OCI-LY7 (cell line): ENCODE measurements around the gene PARP6.

ENCODE experiments used
- CTCF ChIP-seq: fragments of 200-600 bp; sonication (generic); conservative IDR thresholded peaks from 2 replicates; pipeline ENCODE4 v1.5.1; 2014; ENCODE audit warnings: mild to moderate bottlenecking, antibody characterized with exemption, low read length, moderate library complexity, mixed read lengths
- EZH2phosphoT487 ChIP-seq: fragments of 200-600 bp; sonication (generic); IDR thresholded peaks from 2 replicates; pipeline ENCODE4 v1.6.1; 2018; ENCODE audit warnings: low read depth, borderline replicate concordance, mild to moderate bottlenecking, mixed run types, antibody characterized with exemption, low read length, moderate library complexity, mixed read lengths

- TF ChIP-seq CTCF: no peak
- no peak for TF ChIP-seq EZH2phosphoT487
These were observed 41.5 kb upstream of the PARP6 start for GRCh38 chr15:72313881-72314280.
